Endodermal cell (in vitro differentiated cells): ENCODE measurements around the gene RORB. TPM values are rescaled to one million over a fixed set of nuclear protein-coding genes. Genes with fewer than 3 reads are reported as not detected.

Experiments used
- DNase-seq: peaks from one replicate; pipeline ENCODE4 v3.0.0-alpha.2; 2017
- H3K27ac ChIP-seq: 2 replicates; pipeline ENCODE4 v1.5.1; 2013; ENCODE audit warnings: mild to moderate bottlenecking, low read depth, low read length, moderate library complexity
- H3K27me3 ChIP-seq: 2 replicates; pipeline ENCODE4 v1.6.1; 2013; ENCODE audit warnings: mild to moderate bottlenecking, low read length, moderate library complexity; ENCODE audit not compliant: insufficient read depth, control insufficient read depth, poor library complexity, severe bottlenecking
- H3K36me3 ChIP-seq: 2 replicates; pipeline ENCODE4 v1.7.0; 2013; ENCODE audit warnings: mild to moderate bottlenecking, low read length, moderate library complexity; ENCODE audit not compliant: control insufficient read depth, insufficient read depth
- H3K4me1 ChIP-seq: one replicate; pipeline ENCODE4 v1.7.0; 2013; ENCODE audit warnings: low read length; ENCODE audit not compliant: control insufficient read depth, insufficient read depth
- H3K4me3 ChIP-seq: 2 replicates; pipeline ENCODE4 v1.5.1; 2013; ENCODE audit warnings: mild to moderate bottlenecking, low read length, moderate library complexity
- H3K9ac ChIP-seq: 2 replicates; pipeline ENCODE4 v1.6.1; 2013; ENCODE audit warnings: mild to moderate bottlenecking, low read length, moderate library complexity; ENCODE audit not compliant: poor library complexity, severe bottlenecking; ENCODE audit errors: extremely low read depth
- H3K9me3 ChIP-seq: 2 replicates; pipeline ENCODE4 v1.6.1; 2013; ENCODE audit warnings: mild to moderate bottlenecking, low read length, moderate library complexity; ENCODE audit not compliant: control insufficient read depth
- H3K27ac Mint-ChIP-seq: 2 replicates; pipeline ENCODE4 v1.8.0; 2020; ENCODE audit warnings: mixed read lengths
- H3K27me3 Mint-ChIP-seq: 2 replicates; pipeline ENCODE4 v1.8.0; 2021; ENCODE audit warnings: mild to moderate bottlenecking, mixed read lengths; ENCODE audit not compliant: insufficient read depth
- H3K36me3 Mint-ChIP-seq: 2 replicates; pipeline ENCODE4 v1.8.0; 2020; ENCODE audit warnings: low read depth, mixed read lengths
- H3K4me1 Mint-ChIP-seq: 2 replicates; pipeline ENCODE4 v1.8.0; 2020; ENCODE audit warnings: mixed read lengths
- H3K4me3 Mint-ChIP-seq: 2 replicates; pipeline ENCODE4 v1.8.0; 2020; ENCODE audit warnings: mild to moderate bottlenecking, moderate library complexity, mixed read lengths
- H3K9me3 Mint-ChIP-seq: 2 replicates; pipeline ENCODE4 v1.8.0; 2020; ENCODE audit warnings: mild to moderate bottlenecking, mixed read lengths
- CTCF ChIP-seq: fragments of 200-600 bp; sonication (generic); conservative IDR thresholded peaks from 2 replicates; pipeline ENCODE4 v1.5.0; 2021; ENCODE audit warnings: antibody characterized with exemption, mild to moderate bottlenecking
- WGBS, 2 experiments: methylation state at CpG; one replicate each; pipeline versions ENCODE4 v1.1.5 to v1.1.7; 2013; ENCODE audit warnings: missing lambda C conversion rate in 2 of 2, mixed read lengths in 1 of 2; ENCODE audit not compliant: insufficient coverage in 1 of 2, insufficient read length in 1 of 2; 5-methylcytosine and 5-hydroxymethylcytosine counted together
- total RNA-seq, 2 donors: library from RNA; stranded (reverse); fragmentation: NEBNext Ultra II Directional in 1 of 2; extraction: Animal tissue kit (Norgen Biotek cat#: 25700) in 1 of 2; gene quantifications; 2 replicates in 1 of 2; 3 replicates in 1 of 2; pipeline ENCODE4 v1.2.1, GENCODE V29; 2021

The RORB gene
- total RNA-seq, 2 donors from 2014 or later = 0.18 to 0.88 TPM

- peaks cover 64% of the 10 kb centered on the region for H3K27me3 ChIP-seq
- Mint-ChIP-seq H3K9me3 (no peaks in the 10 kb centered on the region), H3K36me3 (no peaks in the 10 kb centered on the region), H3K27me3 (peaks cover 61% of the 10 kb centered on the region), H3K4me1 (peaks cover 26% of the 10 kb centered on the region), H3K27ac (no peak overlapping the region), H3K4me3 (peak overlapping the region; percentile 64)
- WGBS, 2 experiments = 2 to 3% methylated on average over 7 to 14 of the region's 14 CpGs
- H3K36me3 ChIP-seq = no peaks in the 10 kb centered on the region
- no peaks in the 10 kb centered on the region for H3K4me1 ChIP-seq
- DNase-seq = peak; percentile 74
- no peak for TF ChIP-seq CTCF
- H3K9me3 ChIP-seq = no peaks in the 10 kb centered on the region
- H3K27ac ChIP-seq = no peak overlapping the region
- peak overlapping the region; percentile 88 for H3K4me3 ChIP-seq
- H3K9ac ChIP-seq = no peak overlapping the region
These were observed 3.4 kb downstream of the RORB start for GRCh38 chr9:74500584-74500924.

GRCh38 chr9:74501570-74501969 lies 4.4 kb downstream of the RORB start:
- Histone ChIP-seq H3K9ac (no peak overlapping the region), H3K36me3 (no peaks in the 10 kb centered on the region), H3K4me1 (no peaks in the 10 kb centered on the region), H3K27ac (no peak overlapping the region), H3K27me3 (peaks cover 55% of the 10 kb centered on the region), H3K9me3 (no peaks in the 10 kb centered on the region), H3K4me3 (no peak overlapping the region)
- WGBS, 2 experiments = 69% methylated on average over 2 of the region's 2 CpGs; no CpG with 5 or more reads in 1 of the 2 experiments
- TF ChIP-seq CTCF = no peak
- peaks cover 57% of the 10 kb centered on the region for H3K27me3 Mint-ChIP-seq
- H3K36me3 Mint-ChIP-seq = no peaks in the 10 kb centered on the region
- peaks cover 23% of the 10 kb centered on the region for H3K4me1 Mint-ChIP-seq
- H3K4me3 Mint-ChIP-seq = no peak overlapping the region
- H3K9me3 Mint-ChIP-seq = no peaks in the 10 kb centered on the region
- no peak overlapping the region for H3K27ac Mint-ChIP-seq
- DNase-seq = no peak

GRCh38 chr9:74503219-74503618 lies 6.1 kb downstream of the RORB start:
- H3K27me3 ChIP-seq = peaks cover 42% of the 10 kb centered on the region
- peaks cover 44% of the 10 kb centered on the region for H3K27me3 Mint-ChIP-seq

More at GRCh38 chr9:74503219-74503618, 6.1 kb downstream of the RORB start:
- no peaks in the 10 kb centered on the region for H3K36me3 ChIP-seq
- H3K4me3 Mint-ChIP-seq = no peak overlapping the region
- WGBS, 2 experiments = 89% methylated on average over 3 of the region's 4 CpGs; no CpG with 5 or more reads in 1 of the 2 experiments
- H3K27ac ChIP-seq = no peak overlapping the region
- no peaks in the 10 kb centered on the region for H3K9me3 ChIP-seq
- H3K4me1 ChIP-seq = no peaks in the 10 kb centered on the region
- TF ChIP-seq CTCF = no peak
- no peak overlapping the region for H3K27ac Mint-ChIP-seq
- no peak for DNase-seq
- H3K36me3 Mint-ChIP-seq = no peaks in the 10 kb centered on the region
- H3K4me1 Mint-ChIP-seq = peaks cover 22% of the 10 kb centered on the region
- no peak overlapping the region for H3K4me3 ChIP-seq
- H3K9me3 Mint-ChIP-seq = no peaks in the 10 kb centered on the region
- no peak overlapping the region for H3K9ac ChIP-seq
